HepG2 (cell line): ENCODE results near the gene SNRNP200. TPM values are rescaled to one million over a fixed set of nuclear protein-coding genes. Genes with fewer than 3 reads are reported as not detected.

Source experiments
- ARID5B ChIP-seq: IDR thresholded peaks from 2 replicates; pipeline ENCODE4 v1.4.0; 2020; ENCODE audit warnings: mild to moderate bottlenecking, missing genetic modification reagents
- GATA4 ChIP-seq: sonication (generic); IDR thresholded peaks from 2 replicates; pipeline ENCODE4 v1.6.1; 2016; ENCODE audit warnings: antibody characterized with exemption, low read depth, borderline replicate concordance
- MXD4 ChIP-seq: IDR thresholded peaks from 2 replicates; pipeline ENCODE4 v1.6.1; 2016; ENCODE audit warnings: mild to moderate bottlenecking, missing biosample characterization, missing genetic modification reagents
- REPIN1 ChIP-seq: sonication (generic); formaldehyde crosslinking; IDR thresholded peaks from 2 replicates; pipeline ENCODE4 v1.8.0; 2022; ENCODE audit warnings: missing genetic modification reagents, low read depth, mild to moderate bottlenecking, borderline replicate concordance
- REXO4 ChIP-seq: sonication (generic); formaldehyde crosslinking; IDR thresholded peaks from 2 replicates; pipeline ENCODE4 v1.8.0; 2022; ENCODE audit warnings: missing genetic modification reagents, mild to moderate bottlenecking, borderline replicate concordance
- ZNF138 ChIP-seq: sonication (generic); formaldehyde crosslinking; IDR thresholded peaks from 2 replicates; pipeline ENCODE4 v1.5.0; 2020; ENCODE audit warnings: mild to moderate bottlenecking, low read depth, missing genetic modification reagents
- ZNF251 ChIP-seq: sonication (generic); formaldehyde crosslinking; IDR thresholded peaks from 2 replicates; pipeline ENCODE4 v1.9.0; 2021; ENCODE audit warnings: mild to moderate bottlenecking, missing genetic modification reagents
- ZNF276 ChIP-seq: sonication (generic); formaldehyde crosslinking; IDR thresholded peaks from 2 replicates; pipeline ENCODE4 v1.4.0; 2020; ENCODE audit warnings: mild to moderate bottlenecking, low read depth, missing genetic modification reagents
- ZNF281 ChIP-seq: sonication (generic); formaldehyde crosslinking; IDR thresholded peaks from 2 replicates; pipeline ENCODE4 v1.4.0; 2020; ENCODE audit warnings: missing genetic modification reagents, borderline replicate concordance
- ZNF343 ChIP-seq: sonication (generic); formaldehyde crosslinking; IDR thresholded peaks from 2 replicates; pipeline ENCODE4 v1.4.0; 2020; ENCODE audit warnings: mild to moderate bottlenecking, missing genetic modification reagents
- ZNF552 ChIP-seq: sonication (generic); formaldehyde crosslinking; IDR thresholded peaks from 2 replicates; pipeline ENCODE4 v1.9.0; 2022; ENCODE audit warnings: missing genetic modification reagents, mild to moderate bottlenecking, borderline replicate concordance
- ZNF597 ChIP-seq: sonication (generic); formaldehyde crosslinking; IDR thresholded peaks from 2 replicates; pipeline ENCODE4 v1.5.0; 2020; ENCODE audit warnings: missing genetic modification reagents
- ZNF615 ChIP-seq: sonication (generic); formaldehyde crosslinking; IDR thresholded peaks from 2 replicates; pipeline ENCODE4 v1.5.0; 2020; ENCODE audit warnings: mild to moderate bottlenecking, missing genetic modification reagents, borderline replicate concordance
- ZNF639 ChIP-seq: conservative IDR thresholded peaks from 2 replicates; pipeline ENCODE4 v1.6.1; 2018; ENCODE audit warnings: missing genetic modification reagents
- ZNF720 ChIP-seq: sonication (generic); formaldehyde crosslinking; IDR thresholded peaks from 2 replicates; pipeline ENCODE4 v1.4.0; 2020; ENCODE audit warnings: missing genetic modification reagents
- ZNF83 ChIP-seq: sonication (generic); formaldehyde crosslinking; IDR thresholded peaks from 2 replicates; pipeline ENCODE4 v1.4.0; 2020; ENCODE audit warnings: missing genetic modification reagents, mild to moderate bottlenecking, borderline replicate concordance
- ZNF879 ChIP-seq: sonication (generic); formaldehyde crosslinking; IDR thresholded peaks from 2 replicates; pipeline ENCODE4 v1.8.1; 2023; ENCODE audit warnings: missing genetic modification reagents
- ZSCAN21 ChIP-seq: sonication (generic); formaldehyde crosslinking; IDR thresholded peaks from 2 replicates; pipeline ENCODE4 v1.8.0; 2022; ENCODE audit warnings: mild to moderate bottlenecking, missing genetic modification reagents, moderate library complexity, borderline replicate concordance
- polyA plus RNA-seq, 8 experiments: library from polyadenylated mRNA; depleted of rRNA in 3 of 8; stranded (reverse) in 7 of 8; unstranded in 1 of 8; fragments of >200 nt; fragmentation: Illumina TruSeq in 4 of 8; extraction: Trizol in 4 of 8; gene quantifications; 2 replicates each; pipeline versions ENCODE4 v1.2.1 to v1.2.3, GENCODE V29; 2011 to 2016; ENCODE audit warnings: low read depth in 4 of 8, missing spikeins in 1 of 8, mixed read lengths in 1 of 8; ENCODE audit not compliant: insufficient read depth in 1 of 8
- total RNA-seq, 5 experiments: library from RNA; depleted of rRNA; stranded (reverse); fragments of >200 nt; fragmentation: Illumina TruSeq; extraction: Trizol; gene quantifications; 2 replicates each; pipeline ENCODE4 v1.2.3, GENCODE V29; 2016; ENCODE audit warnings: low read depth in 1 of 5

Gene SNRNP200
- total and polyA plus RNA-seq, 2 of the 13 experiments (the other 11 are each of a cell fraction or from before 2014, with no cell fraction given), result 99.0 to 232 TPM

GRCh38 chr2:96261328-96262003, 43.9 kb downstream of the SNRNP200 start (continued):
- no peak for TF ChIP-seq ZNF281 (CRISPR knock-in tag)
- TF ChIP-seq ZNF276 (CRISPR knock-in tag), result 0 out of 2 replicates have a peak, but pooled peaks have one; percentile 52
- TF ChIP-seq ZNF615 (CRISPR knock-in tag), result no peak
- no peak for TF ChIP-seq ZNF879 (CRISPR knock-in tag)
- TF ChIP-seq ZNF597 (CRISPR knock-in tag), result no peak
- TF ChIP-seq ZNF639 (CRISPR knock-in tag), result no peak
- no peak for TF ChIP-seq ZNF251 (CRISPR knock-in tag)
- TF ChIP-seq REPIN1 (CRISPR knock-in tag), result no peak; the same call in none of the 2 replicates
- TF ChIP-seq ARID5B (CRISPR knock-in tag), result peak; percentile 56; the same call in 1 of the 2 replicates
- TF ChIP-seq ZNF83 (CRISPR knock-in tag), result no peak
- TF ChIP-seq GATA4, result no peak
- no peak for TF ChIP-seq ZNF343 (CRISPR knock-in tag)
- 0 out of 2 replicates have a peak, but pooled peaks have one; percentile 48 for TF ChIP-seq ZSCAN21
- TF ChIP-seq ZNF138 (CRISPR knock-in tag), result no peak
- no peak for TF ChIP-seq ZNF720 (CRISPR knock-in tag)
- TF ChIP-seq ZNF552 (CRISPR knock-in tag), result no peak
- no peak for TF ChIP-seq MXD4 (CRISPR knock-in tag)
- TF ChIP-seq REXO4 (CRISPR knock-in tag), result no peak
